Liver (tissue), 9 donors: ENCODE data around the gene ADAM10. TPM values are rescaled to one million over a fixed set of nuclear protein-coding genes. Genes with fewer than 3 reads are reported as not detected.

Experiments
- DNase-seq: peaks from one replicate; pipeline ENCODE4 v3.0.0-alpha.2; 2017; ENCODE audit warnings: low spot score
- H3K27ac ChIP-seq, 2 donors: one replicate each; pipeline ENCODE4 v1.7.0; 2013; ENCODE audit warnings: inconsistent platforms in 2 of 2, low read length in 2 of 2, control low read depth in 1 of 2, low read depth in 1 of 2, mild to moderate bottlenecking in 1 of 2
- H3K27me3 ChIP-seq, 4 donors: one replicate each; pipeline versions ENCODE4 v1.6.1 to v1.7.0; 2013; ENCODE audit warnings: low read length in 3 of 4, inconsistent platforms in 1 of 4, mild to moderate bottlenecking in 1 of 4, moderate library complexity in 1 of 4; ENCODE audit not compliant: control insufficient read depth in 4 of 4, insufficient read depth in 4 of 4
- H3K36me3 ChIP-seq, 4 donors: one replicate each; pipeline versions ENCODE4 v1.6.1 to v1.7.0; 2013; ENCODE audit warnings: low read length in 3 of 4, mild to moderate bottlenecking in 3 of 4, low read depth in 1 of 4, moderate library complexity in 1 of 4; ENCODE audit not compliant: control insufficient read depth in 4 of 4, insufficient read depth in 3 of 4
- H3K4me1 ChIP-seq, 4 donors: one replicate each; pipeline versions ENCODE4 v1.6.1 to v1.7.0; 2013; ENCODE audit warnings: low read length in 3 of 4, mild to moderate bottlenecking in 3 of 4, moderate library complexity in 1 of 4; ENCODE audit not compliant: control insufficient read depth in 4 of 4, insufficient read depth in 4 of 4
- H3K4me3 ChIP-seq, 3 donors: one replicate each; pipeline versions ENCODE4 v1.6.1 to v1.7.0; 2013; ENCODE audit warnings: low read length in 3 of 3, control low read depth in 1 of 3, low read depth in 1 of 3, mild to moderate bottlenecking in 1 of 3
- H3K9ac ChIP-seq, 2 donors: one replicate each; pipeline ENCODE4 v1.7.0; 2013; ENCODE audit warnings: low read length in 2 of 2, mild to moderate bottlenecking in 2 of 2, moderate library complexity in 2 of 2, control low read depth in 1 of 2, low read depth in 1 of 2
- H3K9me3 ChIP-seq, 4 donors: one replicate each; pipeline versions ENCODE4 v1.6.1 to v1.7.0; 2013; ENCODE audit warnings: low read length in 3 of 4; ENCODE audit not compliant: control insufficient read depth in 4 of 4
- ATF3 ChIP-seq: IDR thresholded peaks from 2 replicates; pipeline ENCODE4 v1.6.1; 2016; ENCODE audit warnings: antibody characterized with exemption
- EGR1 ChIP-seq, 2 donors: IDR thresholded peaks; 2 replicates each; pipeline ENCODE4 v1.6.1; 2016 to 2018; ENCODE audit warnings: antibody characterized with exemption in 2 of 2, low read depth in 2 of 2
- FOXA1 ChIP-seq: IDR thresholded peaks from 2 replicates; pipeline ENCODE4 v1.6.1; 2016; ENCODE audit warnings: antibody characterized with exemption
- GABPA ChIP-seq, 2 donors: IDR thresholded peaks in 1 of 2; conservative IDR thresholded peaks in 1 of 2; 2 replicates each; pipeline ENCODE4 v1.6.1; 2016; ENCODE audit warnings: antibody characterized with exemption in 2 of 2, mild to moderate bottlenecking in 1 of 2, moderate library complexity in 1 of 2
- HNF4A ChIP-seq, 2 donors: conservative IDR thresholded peaks; 2 replicates each; pipeline ENCODE4 v1.6.1; 2016; ENCODE audit warnings: antibody characterized with exemption in 2 of 2, mild to moderate bottlenecking in 2 of 2
- HNF4G ChIP-seq: IDR thresholded peaks from 2 replicates; pipeline ENCODE4 v1.6.1; 2016; ENCODE audit warnings: antibody characterized with exemption
- JUND ChIP-seq, 2 donors: IDR thresholded peaks; 2 replicates each; pipeline ENCODE4 v1.6.1; 2016; ENCODE audit warnings: antibody characterized with exemption in 2 of 2
- NR2F2 ChIP-seq: IDR thresholded peaks from 2 replicates; pipeline ENCODE4 v1.6.1; 2016; ENCODE audit warnings: antibody characterized with exemption
- RXRA ChIP-seq, 2 donors: IDR thresholded peaks; 2 replicates each; pipeline ENCODE4 v1.6.1; 2017 to 2018; ENCODE audit warnings: antibody characterized with exemption in 2 of 2, mild to moderate bottlenecking in 1 of 2
- SP1 ChIP-seq: IDR thresholded peaks from 2 replicates; pipeline ENCODE4 v1.6.1; 2018; ENCODE audit warnings: antibody characterized with exemption, mild to moderate bottlenecking
- TAF1 ChIP-seq: conservative IDR thresholded peaks from 2 replicates; pipeline ENCODE4 v1.6.1; 2016; ENCODE audit warnings: antibody characterized with exemption, mild to moderate bottlenecking
- YY1 ChIP-seq: IDR thresholded peaks from 2 replicates; pipeline ENCODE4 v1.6.1; 2016; ENCODE audit warnings: antibody characterized with exemption, mild to moderate bottlenecking
- ZBTB33 ChIP-seq: IDR thresholded peaks from 2 replicates; pipeline ENCODE4 v1.6.1; 2016; ENCODE audit warnings: antibody characterized with exemption
- WGBS: extraction: QIAGEN DNeasy Blood & Tissue Kit; methylation state at CpG from one replicate; pipeline ENCODE4 v1.1.7; 2013; 5-methylcytosine and 5-hydroxymethylcytosine counted together
- polyA plus RNA-seq, 2 donors: library from polyadenylated mRNA; stranded (reverse) in 1 of 2; unstranded in 1 of 2; fragments of 200-250 nt in 1 of 2; fragments of >200 nt in 1 of 2; fragmentation: Nextera tagmentation in 1 of 2; extraction: Ambion mirVana in 1 of 2; gene quantifications; one replicate each; pipeline versions ENCODE4 v1.2.1 to v1.2.3, GENCODE V29; 2013 to 2015
- total RNA-seq, 2 donors: library from RNA; depleted of rRNA; stranded (reverse); fragments of >200 nt; gene quantifications; one replicate each; pipeline ENCODE4 v1.2.3, GENCODE V29; 2014
- TF ChIP-seq, protein P1 (sequence below): fragments of 150-350 bp; IDR thresholded peaks from 2 replicates; pipeline ENCODE4 v1.5.1; 2017; ENCODE audit warnings: improper control_type of control experiment, low read depth, low read length; ENCODE audit not compliant: missing input control
- donor health status: healthy.
- donor health status: healthy.
- donor health status: healthy.
- donor health status: healthy.
- donor health status: healthy.

ADAM10 gene
- total and polyA plus RNA-seq, 4 donors, result 12.6 to 55.6 (median 34.6) TPM

DNA sequence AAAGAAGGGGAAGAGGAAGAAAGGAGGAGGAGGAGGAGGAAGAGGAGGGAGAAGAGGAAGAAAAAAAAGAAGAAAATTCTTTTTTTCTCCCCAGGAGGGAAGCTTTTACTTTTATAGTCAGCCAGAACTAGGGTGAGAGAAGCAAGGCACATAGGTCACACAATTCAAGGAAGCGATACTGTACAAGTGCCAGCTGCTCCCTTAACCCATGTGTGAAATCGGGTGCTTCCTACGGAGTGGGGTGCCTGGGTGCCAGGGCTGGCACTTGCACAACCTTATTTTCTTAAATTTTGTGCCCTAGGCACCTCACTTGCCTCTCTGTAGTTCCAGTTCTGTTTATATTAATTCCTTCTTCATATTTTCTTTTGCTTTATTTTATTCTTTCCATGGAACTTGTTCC, 167.3 kb downstream of the ADAM10 start:
- H3K9me3 ChIP-seq, result no peaks in the 10 kb centered on the region

GRCh38 chr15:58576657-58577056, 172.8 kb downstream of the ADAM10 start:
- peaks cover 0 to 10% (median 3%) of the 10 kb centered on the region in 4 donors for H3K4me1 ChIP-seq
- TF ChIP-seq ATF3 (no peak), NR2F2 (no peak), FOXA1 (no peak), YY1 (no peak), SP1 (no peak), TAF1 (no peak), ZBTB33 (no peak), JUND (IDR thresholded peaks at IDR 0.05) (no peak), EGR1 (IDR thresholded peaks at IDR 0.05; ENCODE audit: low read depth in 2 of 2) (no peak)

More for the DNA sequence above, 167.3 kb downstream of the ADAM10 start:
- no peak overlapping the region for H3K4me3 ChIP-seq
- H3K27me3 ChIP-seq, result no peaks in the 10 kb centered on the region
- no peaks in the 10 kb centered on the region for H3K36me3 ChIP-seq
- no peak overlapping the region for H3K9ac ChIP-seq
- no peak overlapping the region for H3K27ac ChIP-seq
- 80% methylated on average over 3 of the region's 3 CpGs for WGBS
- no peak for DNase-seq
- TF ChIP-seq HNF4A (conservative IDR thresholded peaks at IDR 0.05) (no peak), RXRA (IDR thresholded peaks at IDR 0.05) (no peak), ATF3 (no peak), HNF4G (no peak), GABPA (IDR thresholded peaks at IDR 0.05 in 1 of 2, conservative IDR thresholded peaks at IDR 0.05 in 1 of 2) (no peak), NR2F2 (no peak), ZBTB33 (no peak), SP1 (no peak), TAF1 (no peak)
- TF ChIP-seq, protein P1, sequence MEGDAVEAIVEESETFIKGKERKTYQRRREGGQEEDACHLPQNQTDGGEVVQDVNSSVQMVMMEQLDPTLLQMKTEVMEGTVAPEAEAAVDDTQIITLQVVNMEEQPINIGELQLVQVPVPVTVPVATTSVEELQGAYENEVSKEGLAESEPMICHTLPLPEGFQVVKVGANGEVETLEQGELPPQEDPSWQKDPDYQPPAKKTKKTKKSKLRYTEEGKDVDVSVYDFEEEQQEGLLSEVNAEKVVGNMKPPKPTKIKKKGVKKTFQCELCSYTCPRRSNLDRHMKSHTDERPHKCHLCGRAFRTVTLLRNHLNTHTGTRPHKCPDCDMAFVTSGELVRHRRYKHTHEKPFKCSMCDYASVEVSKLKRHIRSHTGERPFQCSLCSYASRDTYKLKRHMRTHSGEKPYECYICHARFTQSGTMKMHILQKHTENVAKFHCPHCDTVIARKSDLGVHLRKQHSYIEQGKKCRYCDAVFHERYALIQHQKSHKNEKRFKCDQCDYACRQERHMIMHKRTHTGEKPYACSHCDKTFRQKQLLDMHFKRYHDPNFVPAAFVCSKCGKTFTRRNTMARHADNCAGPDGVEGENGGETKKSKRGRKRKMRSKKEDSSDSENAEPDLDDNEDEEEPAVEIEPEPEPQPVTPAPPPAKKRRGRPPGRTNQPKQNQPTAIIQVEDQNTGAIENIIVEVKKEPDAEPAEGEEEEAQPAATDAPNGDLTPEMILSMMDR, result no peak
- no peaks in the 10 kb centered on the region for H3K4me1 ChIP-seq

More at GRCh38 chr15:58576657-58577056, 172.8 kb downstream of the ADAM10 start:
- H3K9ac ChIP-seq, result no peak overlapping the region
- H3K36me3 ChIP-seq, result no peaks in the 10 kb centered on the region
- H3K9me3 ChIP-seq, result no peaks in the 10 kb centered on the region
- no peaks in the 10 kb centered on the region for H3K27me3 ChIP-seq
- H3K27ac ChIP-seq, result no peak overlapping the region
- DNase-seq, result no peak
- H3K4me3 ChIP-seq, result no peak overlapping the region
